HEK293 (cell line): ENCODE measurements around the gene PIGL.

Experiments
- CTCF ChIA-PET: fragments of 350-600 bp; formaldehyde crosslinking; extraction: SDS; loops from one replicate; lab custom pipeline; 2021; ENCODE audit warnings: antibody characterized with exemption; lab: Yijun Ruan, JAX
- POLR2A ChIA-PET: fragments of 300-600 bp; formaldehyde crosslinking; extraction: SDS; loops from one replicate; lab custom pipeline; 2020; ENCODE audit warnings: antibody characterized with exemption, inconsistent platforms; lab: Yijun Ruan, JAX
- H3K27ac ChIP-seq: fragments of 200-500 bp; sonication (Bioruptor generic); 2 replicates; pipeline ENCODE4 v1.5.1; 2014; ENCODE audit warnings: low read depth, low read length, control low read depth, inconsistent platforms; ENCODE audit errors: extremely low read depth
- H3K36me3 ChIP-seq, 2 experiments: fragments of 200-500 bp in 1 of 2; sonication (Bioruptor generic) in 1 of 2; 1 replicate in 1 of 2; 2 replicates in 1 of 2; pipeline ENCODE4 v1.5.1; 2014 to 2017; ENCODE audit warnings: inconsistent platforms in 2 of 2, low read length in 2 of 2; ENCODE audit not compliant: control insufficient read depth in 2 of 2, insufficient read depth in 1 of 2
- H3K4me1 ChIP-seq: fragments of 200-500 bp; sonication (Bioruptor generic); 2 replicates; pipeline ENCODE4 v1.5.1; 2014; ENCODE audit warnings: mild to moderate bottlenecking, low read length, inconsistent platforms; ENCODE audit not compliant: control insufficient read depth, insufficient read depth
- H3K4me3 ChIP-seq: 2 replicates; pipeline ENCODE4 v1.5.1; 2011; ENCODE audit warnings: low read depth, mild to moderate bottlenecking, control low read depth, low read length, moderate library complexity
- H3K9me3 ChIP-seq: fragments of 200-500 bp; sonication (Bioruptor generic); 2 replicates; pipeline ENCODE4 v1.5.1; 2014; ENCODE audit warnings: low read depth, low read length, inconsistent platforms; ENCODE audit not compliant: control insufficient read depth, insufficient read depth
- BCL11A ChIP-seq: fragments of 450-650 bp; formaldehyde crosslinking; IDR thresholded peaks from 2 replicates; pipeline ENCODE4 v1.5.1; 2016; ENCODE audit warnings: low read depth, missing biosample characterization, missing genetic modification characterization
- GLI2 ChIP-seq: fragments of 450-650 bp; formaldehyde crosslinking; IDR thresholded peaks from 2 replicates; pipeline ENCODE4; 2017; ENCODE audit warnings: missing biosample characterization, missing genetic modification characterization, low read depth, borderline replicate concordance
- KLF16 ChIP-seq: fragments of 450-650 bp; formaldehyde crosslinking; IDR thresholded peaks from 2 replicates; pipeline ENCODE4 v1.5.1; 2017; ENCODE audit warnings: missing biosample characterization, missing genetic modification characterization
- MZF1 ChIP-seq: fragments of 450-650 bp; formaldehyde crosslinking; IDR thresholded peaks from 2 replicates; pipeline ENCODE4 v1.5.1; 2017; ENCODE audit warnings: missing biosample characterization, missing genetic modification characterization, borderline replicate concordance
- PRDM6 ChIP-seq: fragments of 450-650 bp; formaldehyde crosslinking; IDR thresholded peaks from 2 replicates; pipeline ENCODE4 v1.5.1; 2017; ENCODE audit warnings: missing biosample characterization, missing genetic modification characterization
- SP3 ChIP-seq: fragments of 450-650 bp; formaldehyde crosslinking; IDR thresholded peaks from 2 replicates; pipeline ENCODE4 v1.5.1; 2016; ENCODE audit warnings: missing biosample characterization, missing genetic modification characterization
- ZBTB20 ChIP-seq: fragments of 450-650 bp; formaldehyde crosslinking; IDR thresholded peaks from 2 replicates; pipeline ENCODE4 v1.5.1; 2016; ENCODE audit warnings: missing biosample characterization, missing genetic modification characterization
- ZNF16 ChIP-seq: fragments of 450-650 bp; formaldehyde crosslinking; IDR thresholded peaks from 2 replicates; pipeline ENCODE4 v1.5.1; 2016; ENCODE audit warnings: low read depth, missing biosample characterization, missing genetic modification characterization
- ZNF239 ChIP-seq: fragments of 450-650 bp; formaldehyde crosslinking; IDR thresholded peaks from 2 replicates; pipeline ENCODE4 v1.5.1; 2016; ENCODE audit warnings: missing biosample characterization, missing genetic modification characterization
- ZNF280C ChIP-seq: fragments of 450-650 bp; formaldehyde crosslinking; IDR thresholded peaks from 2 replicates; pipeline ENCODE4 v1.5.1; 2016; ENCODE audit warnings: missing biosample characterization, missing genetic modification characterization
- ZNF280D ChIP-seq: fragments of 450-650 bp; formaldehyde crosslinking; IDR thresholded peaks from 2 replicates; pipeline ENCODE4 v1.5.1; 2016; ENCODE audit warnings: missing biosample characterization, missing genetic modification characterization
- ZNF366 ChIP-seq: fragments of 450-650 bp; formaldehyde crosslinking; conservative IDR thresholded peaks from 2 replicates; pipeline ENCODE4 v1.5.1; 2016; ENCODE audit warnings: missing biosample characterization, missing genetic modification characterization
- ZNF391 ChIP-seq: fragments of 450-650 bp; formaldehyde crosslinking; IDR thresholded peaks from 2 replicates; pipeline ENCODE4 v1.5.1; 2016; ENCODE audit warnings: low read depth, missing biosample characterization, missing genetic modification characterization, borderline replicate concordance
- ZNF530 ChIP-seq: fragments of 450-650 bp; formaldehyde crosslinking; IDR thresholded peaks from 2 replicates; pipeline ENCODE4 v1.5.1; 2016; ENCODE audit warnings: low read depth, missing biosample characterization, missing genetic modification characterization
- ZNF544 ChIP-seq: fragments of 450-650 bp; formaldehyde crosslinking; IDR thresholded peaks from 2 replicates; pipeline ENCODE4 v1.5.0; 2017; ENCODE audit warnings: missing biosample characterization, missing genetic modification characterization
- ZNF555 ChIP-seq: fragments of 450-650 bp; formaldehyde crosslinking; conservative IDR thresholded peaks from 2 replicates; pipeline ENCODE4 v1.5.1; 2017; ENCODE audit warnings: missing biosample characterization, mild to moderate bottlenecking, missing genetic modification characterization, inconsistent platforms
- ZNF677 ChIP-seq: fragments of 450-650 bp; IDR thresholded peaks from 2 replicates; pipeline ENCODE4 v1.5.0; 2018; ENCODE audit warnings: missing biosample characterization, mild to moderate bottlenecking, missing genetic modification characterization, moderate library complexity
- ZNF768 ChIP-seq: fragments of 450-650 bp; formaldehyde crosslinking; IDR thresholded peaks from 2 replicates; pipeline ENCODE4 v1.5.1; 2018; ENCODE audit warnings: missing biosample characterization, mild to moderate bottlenecking, missing genetic modification characterization
- ZNF785 ChIP-seq: fragments of 450-650 bp; formaldehyde crosslinking; IDR thresholded peaks from 2 replicates; pipeline ENCODE4 v1.5.1; 2016; ENCODE audit warnings: missing biosample characterization, missing genetic modification characterization

PIGL gene

GRCh38 chr17:16255481-16255921, 38.5 kb downstream of the PIGL start:
- no peaks in the 10 kb centered on the region for H3K9me3 ChIP-seq
- H3K36me3 ChIP-seq, result peaks cover 0 to 4% of the 10 kb centered on the region in 2 experiments; a peak in 2 of 3 replicates
- ChIA-PET POLR2A (no interaction called here), CTCF (interaction anchor here (0.9 kb wide), 1 partner anchor 11 kb away, joined by 4 read pairs; no protein-coding TSS in a partner anchor)
- TF ChIP-seq ZNF785 (tag by site-specific recombination) (no peak), ZNF280D (tag by site-specific recombination) (no peak), ZNF555 (tag by site-specific recombination) (no peak), ZNF280C (tag by site-specific recombination) (no peak), ZNF677 (tag by site-specific recombination) (no peak), ZNF16 (no peak), BCL11A (tag by site-specific recombination) (no peak), ZNF366 (no peak), SP3 (no peak), PRDM6 (tag by site-specific recombination) (no peak), MZF1 (tag by site-specific recombination) (no peak), ZNF239 (tag by site-specific recombination) (no peak), ZBTB20 (tag by site-specific recombination) (no peak), ZNF391 (tag by site-specific recombination) (no peak)
- H3K27ac ChIP-seq, result no peak overlapping the region
- H3K4me1 ChIP-seq, result peaks cover 2% of the 10 kb centered on the region; the same call in 1 of the 2 replicates
- no peak overlapping the region for H3K4me3 ChIP-seq

- POLR2A ChIA-PET, result no interaction called here
- Histone ChIP-seq H3K27ac (no peak overlapping the region), H3K4me3 (no peak overlapping the region), H3K36me3 (peaks cover 0 to 4% of the 10 kb centered on the region in 2 experiments; a peak in 2 of 3 replicates), H3K4me1 (no peaks in the 10 kb centered on the region), H3K9me3 (no peaks in the 10 kb centered on the region)
- CTCF ChIA-PET, result interaction anchor here (0.6 kb wide), 1 partner anchor 27 kb away, joined by 3 read pairs; no protein-coding TSS in a partner anchor
- no peak for TF ChIP-seq ZNF530 (tag by site-specific recombination)
- TF ChIP-seq GLI2 (tag by site-specific recombination), result no peak
- TF ChIP-seq ZNF544, result no peak
- no peak for TF ChIP-seq ZNF768 (tag by site-specific recombination)
- no peak for TF ChIP-seq ZNF785 (tag by site-specific recombination)
- TF ChIP-seq KLF16 (tag by site-specific recombination), result no peak
These were observed 41.9 kb downstream of the PIGL start for GRCh38 chr17:16258901-16259300.
